GM19324 (cell line): ENCODE data around the gene CT45A6.
"Not testable (repeated sequence)": the region's sequence is repeated elsewhere in the genome, so short reads cannot be mapped to it uniquely, and the experiment has no call there.

Experiments used
- ATAC-seq: cut with Tn5 transposase; IDR thresholded peaks from one replicate; pipeline ENCODE4 v1.9.1; 2021; ENCODE audit warnings: mild to moderate bottlenecking, moderate library complexity; ENCODE audit not compliant: unreplicated experiment, low FRiP score

CT45A6 gene, protein sequence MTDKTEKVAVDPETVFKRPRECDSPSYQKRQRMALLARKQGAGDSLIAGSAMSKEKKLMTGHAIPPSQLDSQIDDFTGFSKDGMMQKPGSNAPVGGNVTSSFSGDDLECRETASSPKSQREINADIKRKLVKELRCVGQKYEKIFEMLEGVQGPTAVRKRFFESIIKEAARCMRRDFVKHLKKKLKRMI

DNA sequence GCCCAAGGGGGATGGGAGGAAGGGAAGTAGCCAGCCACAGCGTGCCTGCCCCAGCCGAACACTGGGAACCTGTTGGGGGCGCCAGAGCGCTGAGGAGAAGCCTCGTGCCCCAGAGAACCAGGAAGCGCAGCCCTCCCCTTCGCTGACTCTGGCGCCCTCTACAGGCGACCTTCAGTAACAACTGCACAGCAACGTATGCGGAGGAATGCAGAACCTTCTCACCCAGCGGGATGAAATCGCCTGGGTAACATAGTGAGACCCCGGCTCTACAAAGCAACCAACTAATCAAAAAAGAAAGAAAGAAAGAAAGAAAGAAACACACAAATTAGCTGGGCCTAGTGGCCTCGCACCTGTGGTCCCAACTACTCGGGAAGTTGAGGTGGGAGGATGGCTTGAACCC, at the start of gene CT45A6:
CT45A6 (minus strand) TSS at position 101 of the 400 bp plus-strand sequence. CDS start 3,794 bp downstream, outside the sequence.
- not testable (repeated sequence) for ATAC-seq

DNA sequence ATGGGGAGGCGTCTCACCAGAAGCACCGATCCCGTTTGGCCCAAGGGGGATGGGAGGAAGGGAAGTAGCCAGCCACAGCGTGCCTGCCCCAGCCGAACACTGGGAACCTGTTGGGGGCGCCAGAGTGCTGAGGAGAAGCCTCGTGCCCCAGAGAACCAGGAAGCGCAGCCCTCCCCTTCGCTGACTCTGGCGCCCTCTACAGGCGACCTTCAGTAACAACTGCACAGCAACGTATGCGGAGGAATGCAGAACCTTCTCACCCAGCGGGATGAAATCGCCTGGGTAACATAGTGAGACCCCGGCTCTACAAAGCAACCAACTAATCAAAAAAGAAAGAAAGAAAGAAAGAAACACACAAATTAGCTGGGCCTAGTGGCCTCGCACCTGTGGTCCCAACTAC, 34.6 kb upstream of the CT45A6 start, which contains the start of gene CT45A7:
CT45A7 (minus strand) TSS at position 101 of the 400 bp plus-strand sequence. CDS start 3,747 bp downstream, outside the sequence.
- ATAC-seq: not testable (repeated sequence)

DNA sequence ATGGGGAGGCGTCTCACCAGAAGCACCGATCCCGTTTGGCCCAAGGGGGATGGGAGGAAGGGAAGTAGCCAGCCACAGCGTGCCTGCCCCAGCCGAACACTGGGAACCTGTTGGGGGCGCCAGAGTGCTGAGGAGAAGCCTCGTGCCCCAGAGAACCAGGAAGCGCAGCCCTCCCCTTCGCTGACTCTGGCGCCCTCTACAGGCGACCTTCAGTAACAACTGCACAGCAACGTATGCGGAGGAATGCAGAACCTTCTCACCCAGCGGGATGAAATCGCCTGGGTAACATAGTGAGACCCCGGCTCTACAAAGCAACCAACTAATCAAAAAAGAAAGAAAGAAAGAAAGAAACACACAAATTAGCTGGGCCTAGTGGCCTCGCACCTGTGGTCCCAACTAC, 17.3 kb upstream of the CT45A6 start, which contains the start of gene CT45A2:
CT45A2 (minus strand) TSS at position 101 of the 400 bp plus-strand sequence. CDS start 3,747 bp downstream, outside the sequence.
- not testable (repeated sequence) for ATAC-seq

DNA sequence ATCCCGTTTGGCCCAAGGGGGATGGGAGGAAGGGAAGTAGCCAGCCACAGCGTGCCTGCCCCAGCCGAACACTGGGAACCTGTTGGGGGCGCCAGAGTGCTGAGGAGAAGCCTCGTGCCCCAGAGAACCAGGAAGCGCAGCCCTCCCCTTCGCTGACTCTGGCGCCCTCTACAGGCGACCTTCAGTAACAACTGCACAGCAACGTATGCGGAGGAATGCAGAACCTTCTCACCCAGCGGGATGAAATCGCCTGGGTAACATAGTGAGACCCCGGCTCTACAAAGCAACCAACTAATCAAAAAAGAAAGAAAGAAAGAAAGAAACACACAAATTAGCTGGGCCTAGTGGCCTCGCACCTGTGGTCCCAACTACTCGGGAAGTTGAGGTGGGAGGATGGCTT, 17.2 kb downstream of the CT45A6 start, which contains the start of gene CT45A5:
CT45A5 (minus strand) TSS at position 101 of the 400 bp plus-strand sequence. CDS start 3,774 bp downstream, outside the sequence.
- ATAC-seq: not testable (repeated sequence)

DNA sequence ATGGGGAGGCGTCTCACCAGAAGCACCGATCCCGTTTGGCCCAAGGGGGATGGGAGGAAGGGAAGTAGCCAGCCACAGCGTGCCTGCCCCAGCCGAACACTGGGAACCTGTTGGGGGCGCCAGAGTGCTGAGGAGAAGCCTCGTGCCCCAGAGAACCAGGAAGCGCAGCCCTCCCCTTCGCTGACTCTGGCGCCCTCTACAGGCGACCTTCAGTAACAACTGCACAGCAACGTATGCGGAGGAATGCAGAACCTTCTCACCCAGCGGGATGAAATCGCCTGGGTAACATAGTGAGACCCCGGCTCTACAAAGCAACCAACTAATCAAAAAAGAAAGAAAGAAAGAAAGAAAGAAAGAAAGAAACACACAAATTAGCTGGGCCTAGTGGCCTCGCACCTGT, 34.5 kb downstream of the CT45A6 start, which contains the start of gene CT45A3:
CT45A3 (minus strand) TSS at position 101 of the 400 bp plus-strand sequence. CDS start 3,747 bp downstream, outside the sequence.
- ATAC-seq: not testable (repeated sequence)

DNA sequence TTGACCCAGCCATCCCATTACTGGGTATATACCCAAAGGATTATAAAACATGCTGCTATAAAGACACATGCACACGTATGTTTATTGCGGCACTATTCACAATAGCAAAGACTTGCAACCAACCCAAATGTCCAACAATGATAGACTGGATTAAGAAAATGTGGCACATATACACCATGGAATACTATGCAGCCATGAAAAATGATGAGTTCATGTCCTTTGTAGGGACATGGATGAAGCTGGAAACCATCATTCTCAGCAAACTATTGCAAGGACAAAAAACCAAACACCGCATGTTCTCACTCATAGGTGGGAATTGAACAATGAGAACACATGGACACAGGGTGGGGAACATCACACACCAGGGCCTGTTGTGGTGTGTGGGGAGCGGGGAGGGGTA, 57.8 kb downstream of the CT45A6 start:
- not testable (repeated sequence) for ATAC-seq
